Ovary (tissue), 10 donors: ENCODE measurements around the gene C16orf96. TPM values are rescaled to one million over a fixed set of nuclear protein-coding genes. Genes with fewer than 3 reads are reported as not detected.

Experiments used
- DNase-seq, 5 donors: peaks; one replicate each; pipeline ENCODE4 v3.0.0-alpha.2; 2019 to 2020
- H3K27ac ChIP-seq, 2 donors: fragments of 200-600 bp; one replicate each; pipeline versions ENCODE4 v1.5.1 to v1.8.0; 2019 to 2022
- H3K27me3 ChIP-seq: fragments of 200-600 bp; one replicate; pipeline ENCODE4 v1.8.0; 2022
- H3K36me3 ChIP-seq: fragments of 200-600 bp; sonication (generic); one replicate; pipeline ENCODE4 v1.5.1; 2019
- H3K4me1 ChIP-seq: one replicate; pipeline ENCODE4 v1.8.1; 2013; ENCODE audit warnings: mild to moderate bottlenecking, moderate library complexity; ENCODE audit not compliant: insufficient read depth
- H3K4me3 ChIP-seq: fragments of 200-600 bp; sonication (generic); one replicate; pipeline ENCODE4 v1.5.1; 2017
- H3K9me3 ChIP-seq, 2 donors: fragments of 200-600 bp in 1 of 2; sonication (generic) in 1 of 2; one replicate each; pipeline versions ENCODE4 v1.5.1 to v1.8.1; 2013 to 2019; ENCODE audit warnings: mild to moderate bottlenecking in 1 of 2, moderate library complexity in 1 of 2
- CTCF ChIP-seq, 3 donors: fragments of 450-650 bp in 2 of 3; fragments of 200-600 bp in 1 of 3; IDR thresholded peaks; one replicate each; pipeline versions ENCODE4 v1.5.1 to v1.8.0; 2016 to 2022; ENCODE audit warnings: antibody characterized with exemption in 3 of 3, mild to moderate bottlenecking in 1 of 3
- EP300 ChIP-seq: sonication (generic); formaldehyde crosslinking; IDR thresholded peaks from one replicate; pipeline ENCODE4 v1.6.1; 2017; ENCODE audit warnings: antibody characterized with exemption
- POLR2A ChIP-seq: fragments of 450-650 bp; IDR thresholded peaks from one replicate; pipeline ENCODE4 v1.6.1; 2017; ENCODE audit warnings: antibody characterized with exemption, mild to moderate bottlenecking, moderate library complexity
- WGBS, 3 donors: extraction: QIAGEN DNeasy Blood & Tissue Kit in 1 of 3; methylation state at CpG; one replicate each; pipeline versions ENCODE4 v1.1.5 to v1.1.7; 2013 to 2017; 5-methylcytosine and 5-hydroxymethylcytosine counted together
- intact Hi-C, 4 donors: fragments of 100-400 bp; cut with DNase I; formaldehyde crosslinking; loops; one replicate each; pipeline versions ENCODE4 v1.11.0 to v1.15.1; 2022 to 2023
- long read RNA-seq, 3 donors: library from polyadenylated mRNA in 2 of 3; unstranded in 2 of 3; transcript quantifications; one replicate each; pipeline ENCODE4 v2.0.0 and lab custom pipeline, GENCODE V29; 2021 to 2026
- polyA plus RNA-seq, 2 donors: library from polyadenylated mRNA; stranded (reverse); fragments of 200-250 nt in 1 of 2; fragments of 350-450 nt in 1 of 2; fragmentation: Illumina TruSeq in 1 of 2; extraction: RNeasy Lipid Tissue Mini Kit (QIAGEN cat#74804) in 1 of 2; gene quantifications; one replicate each; pipeline ENCODE4 v1.2.3, GENCODE V29; 2013 to 2014
- total RNA-seq, 7 donors: library from RNA; depleted of rRNA in 2 of 7; stranded (reverse); fragments of >200 nt in 2 of 7; fragmentation: NEBNext Ultra II Directional in 3 of 7; extraction: Animal tissue kit (Norgen Biotek cat#: 25700) in 3 of 7; gene quantifications; one replicate each; pipeline versions ENCODE4 v1.1.0 to v1.2.4, GENCODE V29; 2016 to 2023
- donor health status: DM: no; HTN: no; CAD: no; lungs with moderate emphysema.
- donor health status: DM: no; HTN: no; CAD: no.
- donor health status: Bipolar disorder and iron deficiency.
- donor health status: DM: yes; HTN: yes; CAD: no.
- donor health status: DM: no; HTN: no; CAD: no.
- donor health status: DM: yes; HTN: yes; CAD: no.

C16orf96 gene
- total RNA-seq = under 1 TPM; 0.10 to 0.30 (median 0.13) TPM
- polyA plus RNA-seq = under 1 TPM; 0.07 to 0.08 TPM
- long read RNA-seq, donor 1 = 0 reads
- long read RNA-seq, donor 2 = 0 reads
- long read RNA-seq, donor 3 = 0 reads

GRCh38 chr16:4556112-4556511, at the start of gene C16orf96:
Gene C16orf96, plus strand, starts transcription at chr16:4556340. Its CDS starts 150 bp downstream, at chr16:4556490.
- intact Hi-C loops = loop anchor here in 1 of 4 donors (10.0 kb wide), 1 partner anchor 51 kb away; no protein-coding TSS in a partner anchor
- H3K4me3 ChIP-seq = no peak within 1 kb of the TSS
- H3K27me3 ChIP-seq = no peaks in the 10 kb centered on the region
- no peaks in the 10 kb centered on the region for H3K9me3 ChIP-seq
- H3K36me3 ChIP-seq = no peaks in the 10 kb centered on the region
- TF ChIP-seq CTCF (IDR thresholded peaks at IDR 0.05) (no peak), POLR2A (no peak), EP300 (no peak)
- no peak within 1 kb of the TSS for H3K27ac ChIP-seq
- no peaks in the 10 kb centered on the region for H3K4me1 ChIP-seq
- 50 to 68% (median 51%) methylated on average over 4 of the region's 4 CpGs for WGBS, 3 donors
- DNase-seq = no peak

- no peaks in the 10 kb centered on the region for H3K36me3 ChIP-seq
- H3K27me3 ChIP-seq = no peaks in the 10 kb centered on the region
- intact Hi-C loops = loop anchor here in 2 of 4 donors (10.0 kb wide), 3 partner anchors 48 to 238 kb away; partner anchors contain the start of gene C16orf96 (in 1 of the 2)
- H3K4me1 ChIP-seq = peaks cover 2% of the 10 kb centered on the region
- no peak overlapping the region for H3K4me3 ChIP-seq
- no peak overlapping the region for H3K27ac ChIP-seq
- peak in 3 of 5 donors; percentile 48 to 70 (median 55) for DNase-seq
- TF ChIP-seq CTCF (IDR thresholded peaks at IDR 0.05) (peak; percentile 63 to 78 (median 71)), EP300 (no peak)
- no peaks in the 10 kb centered on the region for H3K9me3 ChIP-seq
- 1 to 4% (median 3%) methylated on average over 3 of the region's 3 CpGs for WGBS, 3 donors
These were observed 49.7 kb upstream of the C16orf96 start for GRCh38 chr16:4506450-4506849.

GRCh38 chr16:4507588-4508345, 48.4 kb upstream of the C16orf96 start:
- H3K36me3 ChIP-seq = no peaks in the 10 kb centered on the region
- intact Hi-C loops = loop anchor here in 2 of 4 donors (10.0 kb wide), 3 partner anchors 47 to 237 kb away; partner anchors contain the start of gene C16orf96 (in 1 of the 2)

GRCh38 chr16:4508806-4509205, 47.3 kb upstream of the C16orf96 start:
- Histone ChIP-seq H3K9me3 (no peaks in the 10 kb centered on the region), H3K36me3 (no peaks in the 10 kb centered on the region), H3K4me3 (no peak overlapping the region), H3K27ac (no peak overlapping the region), H3K27me3 (no peaks in the 10 kb centered on the region), H3K4me1 (no peaks in the 10 kb centered on the region)
- 94 to 97% (median 96%) methylated on average over 3 of the region's 3 CpGs for WGBS, 3 donors
- no peak for TF ChIP-seq EP300
- no peak for TF ChIP-seq CTCF (IDR thresholded peaks at IDR 0.05)
- TF ChIP-seq POLR2A = no peak
- intact Hi-C loops = loop anchor here in 2 of 4 donors (10.0 kb wide), 3 partner anchors 46 to 236 kb away; partner anchors contain the start of gene C16orf96 (in 1 of the 2)
- DNase-seq = no peak

More at GRCh38 chr16:4507588-4508345, 48.4 kb upstream of the C16orf96 start:
- no peak for DNase-seq
- TF ChIP-seq EP300 (no peak), CTCF (IDR thresholded peaks at IDR 0.05) (no peak), POLR2A (no peak)
- H3K4me1 ChIP-seq = no peaks in the 10 kb centered on the region
- no peak overlapping the region for H3K27ac ChIP-seq
- no peak overlapping the region for H3K4me3 ChIP-seq
- no peaks in the 10 kb centered on the region for H3K9me3 ChIP-seq
- 87 to 91% (median 89%) methylated on average over 17 of the region's 17 CpGs for WGBS, 3 donors
- H3K27me3 ChIP-seq = no peaks in the 10 kb centered on the region
